ENCODE results near the gene TSEN34. TPM values are rescaled to one million over a fixed set of nuclear protein-coding genes. Genes with fewer than 3 reads are reported as not detected.

TSEN34 gene
- total RNA-seq, 2 experiments from 2014 or later: 16.7 to 23.6 TPM

- intact Hi-C loops (cut with micrococcal nuclease; ENCODE audit: unreplicated experiment): no loop called here
- H3K9me3 ChIP-seq (ENCODE audit: low read length): no peaks in the 10 kb centered on the region
- no peak for TF ChIP-seq EZH2phosphoT487 (IDR thresholded peaks at IDR 0.05; ENCODE audit: borderline replicate concordance, low read depth, low read length)
- TF ChIP-seq CTCF (conservative IDR thresholded peaks at IDR 0.05; ENCODE audit: low read length): no peak
- ChIA-PET POLR2A (no interaction called here), CTCF (ENCODE audit: unreplicated experiment) (no interaction called here)
- no peak overlapping the region for H3K4me3 ChIP-seq (ENCODE audit: low read depth, low read length, poor library complexity, severe bottlenecking)
- no peak for DNase-seq (ENCODE audit: low spot score)
- no TSS peak for BruUV-seq (replicated peaks)
- H3K27ac ChIP-seq (ENCODE audit: low read depth, low read length, poor library complexity, severe bottlenecking): no peak overlapping the region
- H3K79me2 ChIP-seq (ENCODE audit: insufficient read depth, low read depth, low read length): no peaks in the 10 kb centered on the region
- H4K20me1 ChIP-seq (ENCODE audit: insufficient read depth, low read length): no peaks in the 10 kb centered on the region
- H3K4me1 ChIP-seq (ENCODE audit: insufficient read depth, low read length, poor library complexity, severe bottlenecking): peaks cover 6% of the 10 kb centered on the region
- no peak overlapping the region for H2AFZ ChIP-seq (ENCODE audit: low read length)
- no peaks in the 10 kb centered on the region for H3K9me2 ChIP-seq (ENCODE audit: insufficient read depth, low read length)
- H3K36me3 ChIP-seq (ENCODE audit: insufficient read depth, low read length): peaks cover 97% of the 10 kb centered on the region
- H3K4me2 ChIP-seq (ENCODE audit: low read length): no peak overlapping the region
These were observed 38.8 kb upstream of the TSEN34 start for GRCh38 chr19:54152267-54152666.

- Histone ChIP-seq H3K79me2 (ENCODE audit: insufficient read depth, low read depth, low read length) (no peaks in the 10 kb centered on the region), H3K9me2 (ENCODE audit: insufficient read depth, low read length) (no peaks in the 10 kb centered on the region), H2AFZ (ENCODE audit: low read length) (no peak overlapping the region), H3K4me2 (ENCODE audit: low read length) (no peak overlapping the region), H4K20me1 (ENCODE audit: insufficient read depth, low read length) (no peaks in the 10 kb centered on the region), H3K36me3 (ENCODE audit: insufficient read depth, low read length) (peaks cover 95% of the 10 kb centered on the region), H3K4me1 (ENCODE audit: insufficient read depth, low read length, poor library complexity, severe bottlenecking) (peaks cover 7% of the 10 kb centered on the region), H3K9me3 (ENCODE audit: low read length) (no peaks in the 10 kb centered on the region), H3K4me3 (ENCODE audit: low read depth, low read length, poor library complexity, severe bottlenecking) (no peak overlapping the region), H3K27ac (ENCODE audit: low read depth, low read length, poor library complexity, severe bottlenecking) (no peak overlapping the region)
- no peak for DNase-seq (ENCODE audit: low spot score)
- intact Hi-C loops (cut with micrococcal nuclease; ENCODE audit: unreplicated experiment): no loop called here
- TF ChIP-seq CTCF (conservative IDR thresholded peaks at IDR 0.05; ENCODE audit: low read length) (no peak), EZH2phosphoT487 (IDR thresholded peaks at IDR 0.05; ENCODE audit: borderline replicate concordance, low read depth, low read length) (no peak)
- BruUV-seq (replicated peaks): no TSS peak
- ChIA-PET POLR2A (no interaction called here), CTCF (ENCODE audit: unreplicated experiment) (no interaction called here)
These were observed 38.1 kb upstream of the TSEN34 start for GRCh38 chr19:54152878-54153524.

GRCh38 chr19:54153731-54154326, 37.3 kb upstream of the TSEN34 start:
- no peak overlapping the region for H3K4me3 ChIP-seq (ENCODE audit: low read depth, low read length, poor library complexity, severe bottlenecking)
- H3K27ac ChIP-seq (ENCODE audit: low read depth, low read length, poor library complexity, severe bottlenecking): no peak overlapping the region
- H3K79me2 ChIP-seq (ENCODE audit: insufficient read depth, low read depth, low read length): peaks cover 6% of the 10 kb centered on the region; the same call in 1 of the 2 replicates
- H3K4me1 ChIP-seq (ENCODE audit: insufficient read depth, low read length, poor library complexity, severe bottlenecking): peaks cover 15% of the 10 kb centered on the region
- no peak overlapping the region for H2AFZ ChIP-seq (ENCODE audit: low read length)
- TF ChIP-seq CTCF (conservative IDR thresholded peaks at IDR 0.05; ENCODE audit: low read length): no peak
- no peak for TF ChIP-seq EZH2phosphoT487 (IDR thresholded peaks at IDR 0.05; ENCODE audit: borderline replicate concordance, low read depth, low read length)
- no peak overlapping the region for H3K4me2 ChIP-seq (ENCODE audit: low read length)
- DNase-seq (ENCODE audit: low spot score): no peak
- CTCF ChIA-PET (ENCODE audit: unreplicated experiment): no interaction called here
- intact Hi-C loops (cut with micrococcal nuclease; ENCODE audit: unreplicated experiment): no loop called here
- no TSS peak for BruUV-seq (replicated peaks)
- peaks cover 89% of the 10 kb centered on the region for H3K36me3 ChIP-seq (ENCODE audit: insufficient read depth, low read length)
- H4K20me1 ChIP-seq (ENCODE audit: insufficient read depth, low read length): no peaks in the 10 kb centered on the region
- POLR2A ChIA-PET: no interaction called here
- H3K9me2 ChIP-seq (ENCODE audit: insufficient read depth, low read length): no peaks in the 10 kb centered on the region
- H3K9me3 ChIP-seq (ENCODE audit: low read length): no peaks in the 10 kb centered on the region
